IPS-15b (cell line): ENCODE measurements around the gene LRRC49.

Source experiments
- H3K27me3 ChIP-seq: one replicate; pipeline ENCODE4 v1.6.1; 2013; ENCODE audit warnings: low read length; ENCODE audit not compliant: control insufficient read depth, insufficient read depth
- H3K36me3 ChIP-seq: one replicate; pipeline ENCODE4 v1.6.1; 2013; ENCODE audit warnings: low read length; ENCODE audit not compliant: control insufficient read depth, insufficient read depth
- H3K4me1 ChIP-seq: one replicate; pipeline ENCODE4 v1.6.1; 2013; ENCODE audit warnings: mild to moderate bottlenecking, low read length; ENCODE audit not compliant: control insufficient read depth, insufficient read depth
- H3K4me3 ChIP-seq: one replicate; pipeline ENCODE4 v1.5.1; 2013; ENCODE audit warnings: low read depth, low read length
- H3K9ac ChIP-seq: one replicate; pipeline ENCODE4 v1.6.1; 2013; ENCODE audit warnings: low read depth, mild to moderate bottlenecking, low read length
- H3K9me3 ChIP-seq: one replicate; pipeline ENCODE4 v1.6.1; 2013; ENCODE audit warnings: mild to moderate bottlenecking, low read length; ENCODE audit not compliant: control insufficient read depth, insufficient read depth

Gene LRRC49

DNA sequence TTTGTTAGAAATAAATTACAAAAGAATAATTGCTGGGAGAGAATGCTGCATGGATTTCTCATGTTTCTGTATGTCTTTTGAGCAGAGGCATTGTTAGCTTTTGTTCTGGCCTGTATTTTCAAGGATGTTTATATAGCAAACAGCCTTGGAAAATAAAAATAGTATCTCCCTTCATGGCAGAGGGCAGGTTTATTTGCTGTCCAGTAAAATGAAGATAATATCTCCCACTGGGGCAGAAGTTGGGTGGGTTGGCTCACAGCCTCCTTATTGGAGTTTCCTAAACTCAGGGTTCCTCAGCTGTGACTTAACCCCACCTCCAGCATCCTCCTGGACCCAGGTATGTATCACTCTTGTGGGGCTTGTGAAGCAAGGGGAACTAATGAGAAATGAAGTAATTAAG, 178.9 kb downstream of the LRRC49 start:
- Histone ChIP-seq H3K9me3 (no peaks in the 10 kb centered on the region), H3K36me3 (no peaks in the 10 kb centered on the region), H3K9ac (no peak overlapping the region), H3K4me3 (no peak overlapping the region), H3K4me1 (no peaks in the 10 kb centered on the region), H3K27me3 (no peaks in the 10 kb centered on the region)

- Histone ChIP-seq H3K9ac (no peak overlapping the region), H3K36me3 (no peaks in the 10 kb centered on the region), H3K9me3 (no peaks in the 10 kb centered on the region), H3K27me3 (no peaks in the 10 kb centered on the region), H3K4me1 (no peaks in the 10 kb centered on the region), H3K4me3 (no peak overlapping the region)
Measured at GRCh38 chr15:71072423-71072822, 179.8 kb downstream of the LRRC49 start.

GRCh38 chr15:71078506-71079207, 186.0 kb downstream of the LRRC49 start:
- no peak overlapping the region for H3K9ac ChIP-seq
- no peaks in the 10 kb centered on the region for H3K4me1 ChIP-seq
- H3K4me3 ChIP-seq: no peak overlapping the region
- peaks cover 14% of the 10 kb centered on the region for H3K27me3 ChIP-seq
- no peaks in the 10 kb centered on the region for H3K9me3 ChIP-seq
- no peaks in the 10 kb centered on the region for H3K36me3 ChIP-seq

DNA sequence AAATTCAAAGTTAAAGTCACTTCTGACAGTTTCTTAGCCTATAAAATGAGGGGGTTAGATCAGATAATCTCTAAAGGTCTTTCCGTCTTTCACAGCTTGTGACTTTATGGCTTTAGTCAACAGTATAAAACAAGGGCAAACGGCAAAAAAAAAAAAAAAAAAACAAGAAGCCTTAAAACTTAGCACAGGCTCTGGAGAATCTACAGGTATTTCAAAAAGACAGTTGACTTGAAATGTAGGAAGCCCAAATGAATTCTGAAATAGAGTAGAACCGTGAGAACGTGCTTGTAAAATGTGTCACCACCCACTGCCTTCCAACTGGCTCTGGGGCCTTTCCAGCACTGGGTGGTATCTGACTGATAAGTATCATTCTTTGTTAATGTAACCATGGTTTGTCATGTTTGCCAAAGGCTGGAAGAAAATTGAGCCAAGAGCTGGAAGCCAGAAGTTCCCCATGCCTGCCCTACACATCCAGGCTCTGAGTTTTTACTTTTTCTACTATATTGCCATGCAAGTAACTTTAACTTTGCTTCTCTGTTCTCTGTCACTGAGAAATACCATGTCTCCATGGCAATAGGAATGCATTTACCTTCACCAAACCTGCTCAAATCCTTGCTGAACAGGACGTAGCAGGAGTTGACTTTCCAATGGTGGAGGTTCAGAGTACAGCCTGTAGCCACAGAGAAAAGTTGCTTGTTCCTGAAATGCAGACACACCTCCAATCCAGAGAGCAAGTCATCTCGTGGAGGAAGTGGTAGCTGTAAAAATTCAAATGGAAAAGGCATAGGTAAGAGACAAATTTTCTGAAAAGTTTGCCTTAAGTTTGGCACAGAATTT, 186.8 kb downstream of the LRRC49 start:
- H3K4me3 ChIP-seq: no peak overlapping the region
- H3K9ac ChIP-seq: no peak overlapping the region
- H3K9me3 ChIP-seq: no peaks in the 10 kb centered on the region
- H3K36me3 ChIP-seq: no peaks in the 10 kb centered on the region
- no peaks in the 10 kb centered on the region for H3K4me1 ChIP-seq
- peaks cover 22% of the 10 kb centered on the region for H3K27me3 ChIP-seq

GRCh38 chr15:71080166-71080565, 187.5 kb downstream of the LRRC49 start:
- Histone ChIP-seq H3K9me3 (no peaks in the 10 kb centered on the region), H3K36me3 (no peaks in the 10 kb centered on the region), H3K4me3 (no peak overlapping the region), H3K27me3 (peaks cover 30% of the 10 kb centered on the region), H3K9ac (no peak overlapping the region), H3K4me1 (peaks cover 5% of the 10 kb centered on the region)

DNA sequence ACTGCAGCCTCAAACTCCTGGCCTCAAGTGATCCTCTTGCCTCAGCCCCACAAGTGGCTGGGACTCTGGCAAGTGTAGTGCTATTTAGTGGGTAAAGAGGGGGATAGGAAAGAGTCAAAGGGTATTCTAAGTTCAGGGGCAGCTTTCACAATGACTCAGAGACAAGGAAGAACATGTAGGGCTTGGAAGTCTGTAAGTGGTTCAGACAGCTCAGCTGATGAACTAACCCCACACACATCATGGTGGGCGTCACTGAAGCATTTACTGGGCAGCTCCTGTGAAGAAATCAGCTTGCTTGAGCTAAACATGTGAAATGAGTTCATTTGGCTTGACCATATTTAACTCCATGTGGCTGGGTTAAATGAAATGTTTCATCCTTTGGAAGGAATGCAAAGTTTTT, 188.1 kb downstream of the LRRC49 start:
- Histone ChIP-seq H3K9me3 (no peaks in the 10 kb centered on the region), H3K9ac (no peak overlapping the region), H3K36me3 (no peaks in the 10 kb centered on the region), H3K27me3 (peaks cover 34% of the 10 kb centered on the region), H3K4me1 (peaks cover 10% of the 10 kb centered on the region), H3K4me3 (no peak overlapping the region)

DNA sequence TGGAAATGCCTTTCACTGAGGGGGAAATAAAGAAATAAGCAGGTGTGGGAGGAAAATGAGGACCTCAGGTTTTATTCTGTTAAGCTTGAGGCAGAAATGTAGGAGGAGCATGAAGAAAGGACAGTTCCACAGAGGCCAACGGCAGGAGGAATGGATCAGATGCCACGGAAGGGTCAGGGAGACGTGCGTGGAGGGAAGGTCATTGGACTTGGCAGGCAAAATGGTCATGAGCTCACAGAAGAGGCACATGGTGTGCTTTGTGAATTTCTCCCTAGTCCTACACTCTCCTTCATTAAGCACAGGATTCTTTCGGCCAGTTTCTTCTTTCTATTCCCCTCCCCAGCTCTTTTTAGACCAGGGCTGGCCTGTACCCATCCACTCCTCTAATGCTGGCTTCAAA, 190.2 kb downstream of the LRRC49 start:
- no peak overlapping the region for H3K9ac ChIP-seq
- no peaks in the 10 kb centered on the region for H3K9me3 ChIP-seq
- H3K4me3 ChIP-seq: no peak overlapping the region
- H3K4me1 ChIP-seq: peaks cover 16% of the 10 kb centered on the region
- H3K27me3 ChIP-seq: peaks cover 53% of the 10 kb centered on the region
- no peaks in the 10 kb centered on the region for H3K36me3 ChIP-seq

- H3K36me3 ChIP-seq: no peaks in the 10 kb centered on the region
- no peak overlapping the region for H3K4me3 ChIP-seq
- H3K9me3 ChIP-seq: no peaks in the 10 kb centered on the region
- peaks cover 16% of the 10 kb centered on the region for H3K4me1 ChIP-seq
- H3K9ac ChIP-seq: no peak overlapping the region
- peaks cover 57% of the 10 kb centered on the region for H3K27me3 ChIP-seq
Measured at GRCh38 chr15:71083349-71083748, 190.7 kb downstream of the LRRC49 start.

- Histone ChIP-seq H3K4me1 (peaks cover 16% of the 10 kb centered on the region), H3K27me3 (peaks cover 59% of the 10 kb centered on the region), H3K4me3 (no peak overlapping the region), H3K9ac (no peak overlapping the region), H3K9me3 (no peaks in the 10 kb centered on the region), H3K36me3 (no peaks in the 10 kb centered on the region)
Measured at GRCh38 chr15:71084264-71084663, 191.6 kb downstream of the LRRC49 start.

GRCh38 chr15:71085809-71086208, 193.2 kb downstream of the LRRC49 start:
- Histone ChIP-seq H3K9me3 (no peaks in the 10 kb centered on the region), H3K9ac (no peak overlapping the region), H3K4me3 (no peak overlapping the region), H3K27me3 (peaks cover 62% of the 10 kb centered on the region), H3K4me1 (peaks cover 16% of the 10 kb centered on the region), H3K36me3 (no peaks in the 10 kb centered on the region)

GRCh38 chr15:71088155-71088554, 195.5 kb downstream of the LRRC49 start:
- Histone ChIP-seq H3K27me3 (peaks cover 54% of the 10 kb centered on the region), H3K9ac (no peak overlapping the region), H3K9me3 (no peaks in the 10 kb centered on the region), H3K36me3 (no peaks in the 10 kb centered on the region), H3K4me3 (no peak overlapping the region), H3K4me1 (peaks cover 16% of the 10 kb centered on the region)

GRCh38 chr15:71088683-71089082, 196.1 kb downstream of the LRRC49 start:
- H3K27me3 ChIP-seq: peaks cover 50% of the 10 kb centered on the region
- H3K36me3 ChIP-seq: no peaks in the 10 kb centered on the region
- no peak overlapping the region for H3K4me3 ChIP-seq
- peaks cover 16% of the 10 kb centered on the region for H3K4me1 ChIP-seq
- H3K9me3 ChIP-seq: no peaks in the 10 kb centered on the region
- no peak overlapping the region for H3K9ac ChIP-seq
